GM13976 (cell line): ENCODE data around the gene EGR1.

Source experiments
- DNase-seq: peaks from one replicate; pipeline ENCODE4 v3.0.0; 2012; ENCODE audit warnings: low spot score
- in situ Hi-C: fragments of 300-500 bp; cut with MboI; formaldehyde crosslinking; loops from one replicate; pipeline ENCODE4 v1.12.0; 2022; ENCODE audit warnings: low sequenced_read_pairs, mixed read lengths, inconsistent platforms; ENCODE audit not compliant: unreplicated experiment
- TF ChIP-seq, protein P1 (sequence below): IDR thresholded peaks from 2 replicates; pipeline ENCODE4 v1.5.1; 2012; ENCODE audit warnings: borderline replicate concordance, mild to moderate bottlenecking; ENCODE audit not compliant: insufficient read depth; ENCODE audit errors: extremely low read depth, missing control alignments, control extremely low read depth

EGR1 gene

DNA sequence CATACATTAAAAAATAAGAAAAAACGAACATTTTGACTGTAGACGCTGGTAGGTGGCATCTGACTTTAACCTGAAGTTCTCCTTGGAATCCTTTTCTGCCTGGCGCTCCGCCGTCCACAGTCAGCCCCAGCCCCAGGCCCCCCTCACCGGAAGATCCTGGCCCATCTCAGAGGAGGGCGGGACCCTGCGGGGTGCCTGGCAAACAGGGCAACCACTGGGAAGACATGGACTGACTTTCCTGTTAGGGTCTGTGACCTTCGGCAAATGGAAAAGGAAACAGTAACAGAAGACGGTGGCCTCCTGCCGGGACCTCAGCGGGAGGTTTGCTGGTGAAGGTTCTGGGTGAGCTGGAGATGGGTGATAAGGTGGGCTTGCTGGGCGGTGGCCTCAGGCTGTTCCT lies 11.7 kb upstream of the EGR1 start:
- in situ Hi-C loops, result no loop called here
- no peak for DNase-seq
- TF ChIP-seq, protein P1, sequence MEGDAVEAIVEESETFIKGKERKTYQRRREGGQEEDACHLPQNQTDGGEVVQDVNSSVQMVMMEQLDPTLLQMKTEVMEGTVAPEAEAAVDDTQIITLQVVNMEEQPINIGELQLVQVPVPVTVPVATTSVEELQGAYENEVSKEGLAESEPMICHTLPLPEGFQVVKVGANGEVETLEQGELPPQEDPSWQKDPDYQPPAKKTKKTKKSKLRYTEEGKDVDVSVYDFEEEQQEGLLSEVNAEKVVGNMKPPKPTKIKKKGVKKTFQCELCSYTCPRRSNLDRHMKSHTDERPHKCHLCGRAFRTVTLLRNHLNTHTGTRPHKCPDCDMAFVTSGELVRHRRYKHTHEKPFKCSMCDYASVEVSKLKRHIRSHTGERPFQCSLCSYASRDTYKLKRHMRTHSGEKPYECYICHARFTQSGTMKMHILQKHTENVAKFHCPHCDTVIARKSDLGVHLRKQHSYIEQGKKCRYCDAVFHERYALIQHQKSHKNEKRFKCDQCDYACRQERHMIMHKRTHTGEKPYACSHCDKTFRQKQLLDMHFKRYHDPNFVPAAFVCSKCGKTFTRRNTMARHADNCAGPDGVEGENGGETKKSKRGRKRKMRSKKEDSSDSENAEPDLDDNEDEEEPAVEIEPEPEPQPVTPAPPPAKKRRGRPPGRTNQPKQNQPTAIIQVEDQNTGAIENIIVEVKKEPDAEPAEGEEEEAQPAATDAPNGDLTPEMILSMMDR, result no peak

DNA sequence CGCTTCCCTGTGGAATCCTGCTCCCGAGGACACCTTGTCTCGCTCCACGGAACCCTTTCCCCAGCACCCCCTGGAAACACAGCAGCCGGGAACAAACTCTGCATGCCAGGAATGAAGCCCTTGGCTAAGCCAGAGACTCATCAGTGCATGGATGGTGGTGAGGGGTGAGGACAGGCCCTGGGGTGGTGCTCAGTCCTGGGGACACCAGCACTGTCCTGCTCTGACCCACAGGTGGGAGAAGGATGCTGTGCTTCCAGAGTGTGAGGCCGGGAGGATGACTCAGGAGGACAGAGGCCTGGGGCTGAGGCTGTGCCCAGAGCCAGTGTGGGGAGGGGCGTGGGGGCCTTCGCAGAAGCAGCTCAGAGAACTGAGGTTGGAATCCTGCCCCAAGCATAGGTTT lies 11.2 kb upstream of the EGR1 start:
- TF ChIP-seq, protein P1, result no peak
- DNase-seq, result no peak
- in situ Hi-C loops, result no loop called here

DNA sequence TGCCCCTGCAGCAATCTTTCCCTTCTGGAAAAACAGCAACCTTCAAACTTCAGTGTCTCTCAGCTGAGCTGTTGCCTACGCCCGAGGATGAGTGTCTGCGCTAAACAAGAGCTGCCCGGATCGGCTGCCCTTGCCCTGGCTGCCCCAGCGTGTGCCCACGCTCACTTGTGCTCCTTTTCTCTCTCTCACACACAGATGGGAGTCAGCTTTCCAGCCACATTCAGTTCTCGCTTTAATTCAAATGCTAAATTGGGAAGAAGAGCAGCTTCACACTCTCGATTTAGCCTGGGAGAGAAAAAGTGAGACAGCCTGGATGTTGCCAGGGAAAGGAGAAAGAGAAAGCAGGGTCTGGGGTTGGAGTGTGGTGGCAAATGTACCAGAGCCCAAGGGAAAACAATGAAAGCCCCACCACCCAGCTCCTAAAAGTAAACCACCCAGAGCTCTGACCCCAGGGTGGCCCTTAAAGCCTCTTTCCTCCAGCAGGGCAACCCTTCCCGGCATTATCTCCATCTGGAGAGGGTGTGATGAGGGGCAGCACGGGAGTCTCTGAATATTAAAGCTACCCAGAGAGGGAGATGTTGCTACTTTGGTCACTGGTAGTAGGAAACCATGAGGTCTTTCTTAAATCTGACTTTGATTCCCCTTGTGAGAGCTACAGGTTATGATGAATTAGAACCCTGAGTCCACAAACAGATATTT lies 9.9 kb upstream of the EGR1 start:
- DNase-seq, result no peak
- TF ChIP-seq, protein P1, result no peak
- in situ Hi-C loops, result no loop called here

DNA sequence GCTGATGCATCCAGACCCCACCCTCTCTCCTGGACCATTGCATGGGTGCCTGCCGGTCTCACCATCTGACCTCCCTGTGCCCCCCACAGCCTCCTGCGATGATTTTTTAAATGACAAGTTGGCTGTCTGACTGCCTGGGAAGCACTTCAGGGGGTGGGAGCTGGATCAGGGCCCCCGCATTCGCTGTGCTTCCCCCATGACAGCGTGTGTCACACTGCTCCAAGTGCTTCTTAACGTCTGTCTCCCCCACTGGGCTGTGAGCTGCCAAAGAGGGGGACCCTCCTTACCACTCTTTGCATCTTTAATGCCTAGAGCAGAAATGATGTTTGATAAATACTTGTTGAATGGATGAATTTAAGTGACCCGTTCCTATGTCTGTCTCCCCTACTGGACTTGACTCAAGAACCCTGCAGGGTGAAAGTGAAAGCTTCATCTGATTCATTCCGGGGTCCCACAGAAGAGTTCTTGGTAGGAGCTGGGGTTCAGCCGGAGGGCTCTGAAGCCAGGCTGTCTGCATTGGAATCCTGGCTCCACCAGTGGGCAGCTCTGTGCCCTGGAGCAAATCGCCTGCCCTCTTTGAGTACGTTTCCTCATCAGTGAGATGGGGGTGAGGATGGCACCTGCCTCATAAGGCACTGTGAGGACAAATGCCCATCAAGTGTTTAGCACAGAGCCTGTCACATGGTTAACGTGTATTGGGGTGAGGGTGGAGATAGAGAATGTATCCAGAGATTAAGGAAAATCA lies 7.6 kb upstream of the EGR1 start:
- in situ Hi-C loops, result no loop called here
- no peak for DNase-seq
- TF ChIP-seq, protein P1, result no peak

DNA sequence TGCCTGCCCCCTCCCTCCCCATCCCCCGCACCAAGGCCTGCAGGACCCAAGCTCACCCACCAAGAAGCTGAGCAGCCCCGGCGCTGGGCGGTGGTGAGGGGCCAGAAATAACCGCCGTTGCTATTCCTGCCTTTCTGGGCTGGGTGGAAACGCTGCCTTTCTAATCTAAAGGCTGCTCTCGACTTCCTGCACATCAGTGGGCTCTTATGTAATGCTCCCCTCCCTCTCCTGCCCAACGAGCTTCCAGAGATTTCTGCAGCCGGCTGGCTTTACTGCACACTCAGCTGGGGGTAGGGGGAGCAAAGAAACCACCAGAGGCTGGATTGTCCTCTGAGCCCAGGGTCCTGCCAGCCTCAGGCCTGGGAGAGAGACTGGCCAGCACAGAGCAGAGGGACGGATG lies 6.9 kb upstream of the EGR1 start:
- DNase-seq, result no peak
- TF ChIP-seq, protein P1, result no peak
- in situ Hi-C loops, result no loop called here

DNA sequence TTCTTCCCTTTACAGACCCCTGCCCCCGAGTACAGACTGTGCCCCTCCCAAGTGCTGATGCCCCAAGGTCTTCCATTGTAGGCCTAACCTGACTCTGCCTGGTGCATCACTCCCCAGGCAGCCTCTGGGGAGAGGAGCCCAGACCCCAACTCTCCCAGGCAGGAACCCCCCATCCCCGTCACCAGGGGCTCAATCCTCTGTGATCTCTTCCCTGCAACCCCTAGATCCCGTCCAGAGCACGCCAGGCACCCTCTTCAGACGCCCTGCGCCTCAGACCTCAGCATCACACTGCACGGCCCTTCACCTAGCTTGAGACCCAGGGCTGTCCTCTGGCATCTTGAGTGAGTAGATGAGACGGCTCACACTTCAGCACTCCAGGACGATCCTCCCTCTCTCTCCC lies 6.4 kb upstream of the EGR1 start:
- in situ Hi-C loops, result no loop called here
- DNase-seq, result no peak
- TF ChIP-seq, protein P1, result no peak
